ENCODE data around the gene MPPED1. TPM values are rescaled to one million over a fixed set of nuclear protein-coding genes. Genes with fewer than 3 reads are reported as not detected.

MPPED1 gene
- total RNA-seq, 1 donor, result not detected

GRCh38 chr22:43546186-43546585, 134.4 kb downstream of the MPPED1 start:
- TF ChIP-seq, protein P1, sequence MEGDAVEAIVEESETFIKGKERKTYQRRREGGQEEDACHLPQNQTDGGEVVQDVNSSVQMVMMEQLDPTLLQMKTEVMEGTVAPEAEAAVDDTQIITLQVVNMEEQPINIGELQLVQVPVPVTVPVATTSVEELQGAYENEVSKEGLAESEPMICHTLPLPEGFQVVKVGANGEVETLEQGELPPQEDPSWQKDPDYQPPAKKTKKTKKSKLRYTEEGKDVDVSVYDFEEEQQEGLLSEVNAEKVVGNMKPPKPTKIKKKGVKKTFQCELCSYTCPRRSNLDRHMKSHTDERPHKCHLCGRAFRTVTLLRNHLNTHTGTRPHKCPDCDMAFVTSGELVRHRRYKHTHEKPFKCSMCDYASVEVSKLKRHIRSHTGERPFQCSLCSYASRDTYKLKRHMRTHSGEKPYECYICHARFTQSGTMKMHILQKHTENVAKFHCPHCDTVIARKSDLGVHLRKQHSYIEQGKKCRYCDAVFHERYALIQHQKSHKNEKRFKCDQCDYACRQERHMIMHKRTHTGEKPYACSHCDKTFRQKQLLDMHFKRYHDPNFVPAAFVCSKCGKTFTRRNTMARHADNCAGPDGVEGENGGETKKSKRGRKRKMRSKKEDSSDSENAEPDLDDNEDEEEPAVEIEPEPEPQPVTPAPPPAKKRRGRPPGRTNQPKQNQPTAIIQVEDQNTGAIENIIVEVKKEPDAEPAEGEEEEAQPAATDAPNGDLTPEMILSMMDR (IDR thresholded peaks at IDR 0.05; ENCODE audit: insufficient read depth, low read length), result no peak
- DNase-seq (ENCODE audit: low read depth), result no peak

GRCh38 chr22:43550024-43550620, 138.3 kb downstream of the MPPED1 start:
- TF ChIP-seq, protein P1 (IDR thresholded peaks at IDR 0.05; ENCODE audit: insufficient read depth, low read length), result no peak
- DNase-seq (ENCODE audit: low read depth), result no peak

More at GRCh38 chr22:43546186-43546585, 134.4 kb downstream of the MPPED1 start:
- H3K4me3 ChIP-seq (ENCODE audit: low read depth, low read length), result no peak overlapping the region

GRCh38 chr22:43550672-43551071, 138.9 kb downstream of the MPPED1 start:
- no peak overlapping the region for H3K4me3 ChIP-seq (ENCODE audit: low read depth, low read length)
- TF ChIP-seq, protein P1 (IDR thresholded peaks at IDR 0.05; ENCODE audit: insufficient read depth, low read length), result no peak

More at GRCh38 chr22:43550024-43550620, 138.3 kb downstream of the MPPED1 start:
- H3K4me3 ChIP-seq (ENCODE audit: low read depth, low read length), result no peak overlapping the region

DNA sequence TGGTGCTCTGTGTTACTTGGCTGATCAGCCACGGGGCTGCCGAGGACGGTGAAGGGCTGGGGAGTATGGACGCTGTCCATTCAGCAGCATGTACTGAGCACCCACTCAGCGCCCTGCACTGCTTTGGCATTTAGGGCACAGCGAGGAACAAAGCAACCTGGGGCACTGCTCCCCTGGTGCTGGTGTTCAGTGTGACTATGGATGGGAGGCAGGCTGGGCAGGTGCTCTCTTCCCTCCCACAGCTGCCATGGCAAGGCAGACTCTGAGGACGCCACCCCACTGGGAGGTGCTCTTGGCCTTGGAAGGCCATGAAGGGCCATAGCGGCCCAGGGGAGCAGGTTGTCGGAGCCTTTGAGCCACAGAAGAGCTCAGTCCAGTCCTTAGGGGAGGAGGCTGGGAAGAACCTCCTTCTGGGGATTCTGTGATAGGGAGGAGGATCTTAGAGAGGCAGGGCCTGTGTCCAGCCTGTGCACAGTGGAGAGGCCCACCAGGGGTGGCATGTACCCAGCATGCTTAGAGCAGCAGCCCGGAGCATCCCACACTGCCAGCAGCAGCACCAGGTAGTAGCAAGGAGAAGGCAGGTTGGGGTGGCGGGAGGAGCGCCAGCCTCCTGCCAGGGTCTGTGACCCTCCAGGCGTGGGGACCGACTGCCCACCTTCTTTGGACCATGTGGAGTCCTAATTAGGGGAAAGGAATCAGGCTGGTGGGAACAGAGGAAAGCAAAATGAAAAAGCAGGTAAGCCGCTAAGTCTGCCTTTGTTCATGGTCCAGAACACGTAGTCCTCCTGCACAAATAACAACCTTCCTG, 141.8 kb downstream of the MPPED1 start:
- no peak overlapping the region for H3K4me3 ChIP-seq (ENCODE audit: low read depth, low read length)
- DNase-seq (ENCODE audit: low read depth), result no peak
- TF ChIP-seq, protein P1 (IDR thresholded peaks at IDR 0.05; ENCODE audit: insufficient read depth, low read length), result no peak

More at GRCh38 chr22:43550672-43551071, 138.9 kb downstream of the MPPED1 start:
- no peak for DNase-seq (ENCODE audit: low read depth)

GRCh38 chr22:43554259-43554636, 142.4 kb downstream of the MPPED1 start:
- no peak for DNase-seq (ENCODE audit: low read depth)
- TF ChIP-seq, protein P1 (IDR thresholded peaks at IDR 0.05; ENCODE audit: insufficient read depth, low read length), result no peak

DNA sequence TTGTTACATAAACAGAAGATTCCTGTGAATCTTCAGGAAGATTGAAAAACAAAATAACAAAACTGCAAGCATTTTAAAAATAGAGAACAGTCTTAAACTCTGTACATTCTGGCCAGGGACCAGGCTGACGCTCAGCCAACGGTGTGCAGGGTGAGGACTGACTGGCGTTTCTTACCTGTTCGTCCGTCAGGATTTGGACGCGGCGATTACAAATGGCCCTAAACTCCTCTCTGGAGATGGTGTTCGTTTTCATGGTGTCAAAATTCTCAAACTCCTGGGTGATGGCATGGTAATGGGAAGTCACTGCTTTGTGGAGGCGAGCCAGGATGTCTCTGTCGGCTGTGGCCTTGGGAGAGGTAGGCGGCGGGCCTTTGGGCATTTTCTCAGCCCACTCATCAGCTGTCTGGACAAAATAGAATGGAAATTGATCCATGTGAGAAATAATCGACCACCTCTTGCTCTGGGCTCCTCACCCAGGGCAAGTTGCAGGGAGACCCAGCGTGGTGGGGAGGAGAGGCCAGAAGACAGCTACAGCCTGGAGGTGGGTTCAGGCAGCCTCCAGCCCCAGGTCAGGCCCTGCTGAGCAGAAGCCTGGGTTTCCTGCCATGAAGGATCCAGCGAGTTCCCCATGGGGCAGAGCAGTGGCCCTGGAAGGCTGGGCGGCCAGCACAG, 143.0 kb downstream of the MPPED1 start:
- no peak overlapping the region for H3K4me3 ChIP-seq (ENCODE audit: low read depth, low read length)
- TF ChIP-seq, protein P1 (IDR thresholded peaks at IDR 0.05; ENCODE audit: insufficient read depth, low read length), result no peak
- no peak for DNase-seq (ENCODE audit: low read depth)

More at GRCh38 chr22:43554259-43554636, 142.4 kb downstream of the MPPED1 start:
- H3K4me3 ChIP-seq (ENCODE audit: low read depth, low read length), result no peak overlapping the region

All from fibroblast of the aortic adventitia (primary cell).